ENCODE data around the gene MRPL17.

DNA sequence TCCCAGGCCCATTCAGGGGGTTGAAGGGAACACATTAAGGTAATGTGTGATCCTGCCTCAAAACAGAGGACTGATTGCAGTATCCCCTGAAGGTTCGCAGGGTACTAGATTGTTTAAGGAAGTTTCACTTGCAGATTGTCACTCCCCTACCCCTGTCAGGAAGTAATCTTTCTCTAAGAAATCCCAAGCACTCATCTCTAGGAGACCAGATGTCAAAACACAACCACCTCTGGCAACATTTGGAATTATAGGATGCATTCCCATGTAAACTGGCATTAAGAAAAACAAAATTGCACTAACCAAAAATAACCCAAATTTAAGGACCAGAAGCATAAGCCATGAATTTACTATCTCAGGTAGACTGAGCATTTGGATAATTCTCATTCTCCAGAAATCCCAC is 1.6 kb downstream of the MRPL17 start:
- TF ChIP-seq, protein P1, sequence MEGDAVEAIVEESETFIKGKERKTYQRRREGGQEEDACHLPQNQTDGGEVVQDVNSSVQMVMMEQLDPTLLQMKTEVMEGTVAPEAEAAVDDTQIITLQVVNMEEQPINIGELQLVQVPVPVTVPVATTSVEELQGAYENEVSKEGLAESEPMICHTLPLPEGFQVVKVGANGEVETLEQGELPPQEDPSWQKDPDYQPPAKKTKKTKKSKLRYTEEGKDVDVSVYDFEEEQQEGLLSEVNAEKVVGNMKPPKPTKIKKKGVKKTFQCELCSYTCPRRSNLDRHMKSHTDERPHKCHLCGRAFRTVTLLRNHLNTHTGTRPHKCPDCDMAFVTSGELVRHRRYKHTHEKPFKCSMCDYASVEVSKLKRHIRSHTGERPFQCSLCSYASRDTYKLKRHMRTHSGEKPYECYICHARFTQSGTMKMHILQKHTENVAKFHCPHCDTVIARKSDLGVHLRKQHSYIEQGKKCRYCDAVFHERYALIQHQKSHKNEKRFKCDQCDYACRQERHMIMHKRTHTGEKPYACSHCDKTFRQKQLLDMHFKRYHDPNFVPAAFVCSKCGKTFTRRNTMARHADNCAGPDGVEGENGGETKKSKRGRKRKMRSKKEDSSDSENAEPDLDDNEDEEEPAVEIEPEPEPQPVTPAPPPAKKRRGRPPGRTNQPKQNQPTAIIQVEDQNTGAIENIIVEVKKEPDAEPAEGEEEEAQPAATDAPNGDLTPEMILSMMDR (IDR thresholded peaks at IDR 0.05) = no peak
- no peak for TF ChIP-seq POLR2A (IDR thresholded peaks at IDR 0.05)

Measured in prostate gland (tissue), 2 donors.